LNCAP (cell line): ENCODE measurements around the gene HCFC1.

ENCODE experiments used
- CTCF ChIP-seq: fragments of 450-650 bp; IDR thresholded peaks from 2 replicates; pipeline ENCODE4 v1.5.1; 2017; ENCODE audit warnings: mild to moderate bottlenecking

HCFC1 gene

GRCh38 chrX:153956044-153956907 lies 15.3 kb downstream of the HCFC1 start:
- TF ChIP-seq CTCF = no peak

GRCh38 chrX:153955228-153955732 lies 16.3 kb downstream of the HCFC1 start:
- no peak for TF ChIP-seq CTCF

- no peak for TF ChIP-seq CTCF
Observed at GRCh38 chrX:153954558-153955227, 16.9 kb downstream of the HCFC1 start.

- no peak for TF ChIP-seq CTCF
Observed at GRCh38 chrX:153953892-153954557, 17.6 kb downstream of the HCFC1 start.

- peak; percentile 84 for TF ChIP-seq CTCF
Observed at GRCh38 chrX:153953342-153953830, 18.2 kb downstream of the HCFC1 start.

- no peak for TF ChIP-seq CTCF
Observed at GRCh38 chrX:153952373-153953026, 19.1 kb downstream of the HCFC1 start.
